Measurements from ENCODE around the gene ACAN.

Gene ACAN

DNA sequence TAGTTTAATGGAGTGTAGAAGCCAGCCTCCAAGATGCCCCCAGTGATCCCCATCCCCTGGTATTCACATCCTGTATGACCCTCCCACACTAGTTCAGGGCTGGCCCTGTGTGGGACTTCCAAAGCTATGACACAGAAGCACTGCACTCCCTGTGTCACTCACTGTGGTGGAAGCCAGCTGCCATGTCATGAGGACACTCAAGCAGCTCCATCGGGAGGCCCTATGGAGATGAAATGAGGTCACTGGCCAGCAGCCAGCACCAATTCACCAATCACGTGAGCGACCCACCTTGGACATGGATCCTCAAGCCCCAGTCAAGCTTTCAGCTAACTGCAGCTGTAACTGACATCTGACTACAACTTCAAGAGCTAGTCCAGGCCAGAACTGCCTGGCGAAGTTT is 3.9 kb upstream of the ACAN start:
- Histone ChIP-seq H3K27ac (replicated peaks) (no peak overlapping the region), H3K27me3 (ENCODE audit: insufficient read depth, poor library complexity, severe bottlenecking) (peaks cover 36% of the 10 kb centered on the region), H3K4me3 (replicated peaks; ENCODE audit: insufficient read depth, low read length) (no peak overlapping the region)
- no peak for DNase-seq (ENCODE audit: low read depth in 1 of 2, low spot score in 1 of 2)
- TF ChIP-seq SPI1 (IDR thresholded peaks at IDR 0.05; ENCODE audit: borderline replicate concordance, low read depth) (no peak), GABPA (IDR thresholded peaks at IDR 0.05; ENCODE audit: low read depth) (no peak), REST (IDR thresholded peaks at IDR 0.05; ENCODE audit: insufficient replicate concordance, low read depth) (no peak), POLR2AphosphoS5 (IDR thresholded peaks at IDR 0.05; ENCODE audit: low read depth) (no peak)
- TF ChIP-seq, protein P1, sequence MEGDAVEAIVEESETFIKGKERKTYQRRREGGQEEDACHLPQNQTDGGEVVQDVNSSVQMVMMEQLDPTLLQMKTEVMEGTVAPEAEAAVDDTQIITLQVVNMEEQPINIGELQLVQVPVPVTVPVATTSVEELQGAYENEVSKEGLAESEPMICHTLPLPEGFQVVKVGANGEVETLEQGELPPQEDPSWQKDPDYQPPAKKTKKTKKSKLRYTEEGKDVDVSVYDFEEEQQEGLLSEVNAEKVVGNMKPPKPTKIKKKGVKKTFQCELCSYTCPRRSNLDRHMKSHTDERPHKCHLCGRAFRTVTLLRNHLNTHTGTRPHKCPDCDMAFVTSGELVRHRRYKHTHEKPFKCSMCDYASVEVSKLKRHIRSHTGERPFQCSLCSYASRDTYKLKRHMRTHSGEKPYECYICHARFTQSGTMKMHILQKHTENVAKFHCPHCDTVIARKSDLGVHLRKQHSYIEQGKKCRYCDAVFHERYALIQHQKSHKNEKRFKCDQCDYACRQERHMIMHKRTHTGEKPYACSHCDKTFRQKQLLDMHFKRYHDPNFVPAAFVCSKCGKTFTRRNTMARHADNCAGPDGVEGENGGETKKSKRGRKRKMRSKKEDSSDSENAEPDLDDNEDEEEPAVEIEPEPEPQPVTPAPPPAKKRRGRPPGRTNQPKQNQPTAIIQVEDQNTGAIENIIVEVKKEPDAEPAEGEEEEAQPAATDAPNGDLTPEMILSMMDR (IDR thresholded peaks at IDR 0.05; ENCODE audit: insufficient read depth, low read length) = no peak

- H3K27ac ChIP-seq (replicated peaks) = no peak overlapping the region
- no peak overlapping the region for H3K4me3 ChIP-seq (replicated peaks; ENCODE audit: insufficient read depth, low read length)
- H3K27me3 ChIP-seq (ENCODE audit: insufficient read depth, poor library complexity, severe bottlenecking) = peaks cover 43% of the 10 kb centered on the region
- TF ChIP-seq REST (IDR thresholded peaks at IDR 0.05; ENCODE audit: insufficient replicate concordance, low read depth) = no peak
- TF ChIP-seq, protein P1 (IDR thresholded peaks at IDR 0.05; ENCODE audit: insufficient read depth, low read length) = no peak
- TF ChIP-seq POLR2AphosphoS5 (IDR thresholded peaks at IDR 0.05; ENCODE audit: low read depth) = no peak
- TF ChIP-seq SPI1 (IDR thresholded peaks at IDR 0.05; ENCODE audit: borderline replicate concordance, low read depth) = no peak
- no peak for TF ChIP-seq GABPA (IDR thresholded peaks at IDR 0.05; ENCODE audit: low read depth)
- no peak for DNase-seq (ENCODE audit: low read depth in 1 of 2, low spot score in 1 of 2)
Measured at GRCh38 chr15:88800026-88800425, 3.2 kb upstream of the ACAN start.

GRCh38 chr15:88800738-88801137 is 2.5 kb upstream of the ACAN start:
- Histone ChIP-seq H3K27ac (replicated peaks) (no peak overlapping the region), H3K4me3 (replicated peaks; ENCODE audit: insufficient read depth, low read length) (no peak overlapping the region), H3K27me3 (ENCODE audit: insufficient read depth, poor library complexity, severe bottlenecking) (peaks cover 50% of the 10 kb centered on the region)
- DNase-seq (ENCODE audit: low read depth in 1 of 2, low spot score in 1 of 2) = no peak
- TF ChIP-seq SPI1 (IDR thresholded peaks at IDR 0.05; ENCODE audit: borderline replicate concordance, low read depth) (no peak), GABPA (IDR thresholded peaks at IDR 0.05; ENCODE audit: low read depth) (no peak)
- TF ChIP-seq, protein P1 (IDR thresholded peaks at IDR 0.05; ENCODE audit: insufficient read depth, low read length) = no peak
